ENCODE results near the gene PDP2. TPM values are rescaled to one million over a fixed set of nuclear protein-coding genes. Genes with fewer than 3 reads are reported as not detected.
A peak's percentile ranks its signal among the peaks of the same experiment; 100 is the strongest.

PDP2 gene
- total and polyA plus RNA-seq, 3 experiments from 2014 or later, result 4.5 to 25.4 (median 20.0) TPM

DNA sequence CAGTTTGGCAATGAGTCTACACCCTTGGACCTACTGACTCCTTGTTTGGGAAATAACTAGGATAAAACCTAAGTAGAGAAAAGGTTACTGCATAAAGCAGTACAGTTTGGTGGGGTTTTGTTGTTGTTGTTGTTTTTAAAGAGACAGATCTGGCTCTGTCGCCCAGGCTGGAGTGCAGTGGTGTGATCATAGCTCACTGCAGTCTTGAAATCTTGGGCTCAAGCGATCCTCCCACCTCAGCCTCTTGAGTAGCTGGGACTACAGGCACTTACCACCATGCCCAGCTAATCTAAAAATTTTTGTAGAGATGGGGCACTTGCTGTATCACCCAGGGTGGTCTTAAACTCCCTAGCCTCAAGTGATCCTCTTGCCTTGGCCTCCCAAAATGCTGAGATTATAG, 1.2 kb downstream of the PDP2 start:
- DNase-seq, result no peak
- H3K27me3 ChIP-seq (ENCODE audit: insufficient read depth, low read length, poor library complexity, severe bottlenecking), result no peaks in the 10 kb centered on the region
- H3K27ac ChIP-seq (ENCODE audit: low read depth, low read length), result no peak overlapping the region
- no peak overlapping the region for H3K4me3 ChIP-seq (ENCODE audit: low read length)
- ChIA-PET CTCF (interaction anchor here (1.1 to 3.4 kb wide), 6 partner anchors 9 to 475 kb away, joined by 3 to 25 read pairs (median 10); partner anchors contain the start of gene NAE1), POLR2A (interaction anchor here (0.7 to 1.7 kb wide), 4 partner anchors 9 to 272 kb away, joined by 3 to 5 read pairs (median 4); partner anchors contain the start of gene NAE1)
- H3K27ac Mint-ChIP-seq, result peak overlapping the region in 2 of 8 donors; percentile 56 to 74
- no peaks in the 10 kb centered on the region for H3K9me3 Mint-ChIP-seq
- peaks cover 21% of the 10 kb centered on the region for H3K4me1 ChIP-seq (ENCODE audit: insufficient read depth, low read length)
- H3K4me3 Mint-ChIP-seq, result peak overlapping the region; percentile 72 to 99 (median 97)
- no peaks in the 10 kb centered on the region for H3K9me3 ChIP-seq (ENCODE audit: low read length)
- no peaks in the 10 kb centered on the region for H3K27me3 Mint-ChIP-seq
- H3K4me1 Mint-ChIP-seq, result peaks cover 26 to 50% (median 50%) of the 10 kb centered on the region in 3 donors
- peaks cover 5 to 31% (median 5%) of the 10 kb centered on the region in 3 donors for H3K36me3 Mint-ChIP-seq
- peaks cover 17% of the 10 kb centered on the region for H3K36me3 ChIP-seq (ENCODE audit: insufficient read depth, low read length)

- Mint-ChIP-seq H3K27me3 (no peaks in the 10 kb centered on the region), H3K36me3 (peaks cover 5 to 36% (median 5%) of the 10 kb centered on the region in 3 donors), H3K4me1 (peaks cover 28 to 55% (median 54%) of the 10 kb centered on the region in 3 donors), H3K9me3 (no peaks in the 10 kb centered on the region), H3K4me3 (peak overlapping the region; percentile 40 to 99 (median 97)), H3K27ac (peak overlapping the region in 2 of 8 donors; percentile 56 to 74)
- no peaks in the 10 kb centered on the region for H3K9me3 ChIP-seq (ENCODE audit: low read length)
- DNase-seq, result no peak
- CTCF ChIA-PET, result interaction anchor here (0.6 to 3.4 kb wide), 5 partner anchors 9 to 475 kb away, joined by 3 to 25 read pairs (median 11); partner anchors contain the start of gene NAE1
- POLR2A ChIA-PET, result interaction anchor here (0.6 to 1.7 kb wide), 5 partner anchors 9 to 272 kb away, joined by 3 to 5 read pairs (median 4); partner anchors contain the start of gene NAE1
- peaks cover 21% of the 10 kb centered on the region for H3K4me1 ChIP-seq (ENCODE audit: insufficient read depth, low read length)
- no peak overlapping the region for H3K27ac ChIP-seq (ENCODE audit: low read depth, low read length)
- no peak overlapping the region for H3K4me3 ChIP-seq (ENCODE audit: low read length)
- peaks cover 17% of the 10 kb centered on the region for H3K36me3 ChIP-seq (ENCODE audit: insufficient read depth, low read length)
- H3K27me3 ChIP-seq (ENCODE audit: insufficient read depth, low read length, poor library complexity, severe bottlenecking), result no peaks in the 10 kb centered on the region
Measured at GRCh38 chr16:66881964-66882508, 1.7 kb downstream of the PDP2 start.

DNA sequence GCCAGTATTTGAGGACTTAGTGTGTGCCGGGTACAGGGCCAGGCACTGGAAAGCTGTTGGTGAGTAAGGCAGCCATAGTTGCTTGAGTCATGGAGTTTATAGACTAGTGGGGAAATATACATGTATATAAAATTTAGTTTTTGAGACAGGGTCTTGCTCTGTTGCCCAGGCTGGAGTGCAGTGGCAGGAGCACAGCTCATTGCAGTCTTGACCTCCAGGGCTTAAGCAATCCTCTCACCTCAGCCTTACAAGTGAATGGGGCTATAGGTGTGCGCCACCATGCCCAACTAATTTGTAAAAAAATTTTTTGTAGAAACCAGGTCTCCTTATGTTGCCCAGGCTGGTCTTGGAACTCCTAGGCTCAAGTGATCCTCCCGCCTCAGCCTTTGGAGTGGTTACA, 2.4 kb downstream of the PDP2 start:
- peaks cover 33 to 59% (median 58%) of the 10 kb centered on the region in 3 donors for H3K4me1 Mint-ChIP-seq
- Histone ChIP-seq H3K9me3 (ENCODE audit: low read length) (no peaks in the 10 kb centered on the region), H3K4me1 (ENCODE audit: insufficient read depth, low read length) (peaks cover 21% of the 10 kb centered on the region), H3K36me3 (ENCODE audit: insufficient read depth, low read length) (peaks cover 17% of the 10 kb centered on the region), H3K27me3 (ENCODE audit: insufficient read depth, low read length, poor library complexity, severe bottlenecking) (no peaks in the 10 kb centered on the region), H3K4me3 (ENCODE audit: low read length) (no peak overlapping the region), H3K27ac (ENCODE audit: low read depth, low read length) (no peak overlapping the region)
- H3K9me3 Mint-ChIP-seq, result no peaks in the 10 kb centered on the region
- no peak for DNase-seq
- H3K27me3 Mint-ChIP-seq, result no peaks in the 10 kb centered on the region
- ChIA-PET POLR2A (interaction anchor here (1.7 kb wide), 1 partner anchor 10 kb away, joined by 5 read pairs; no protein-coding TSS in a partner anchor), CTCF (interaction anchor here (0.6 to 3.4 kb wide), 4 partner anchors 10 to 71 kb away, joined by 3 to 25 read pairs (median 7); no protein-coding TSS in a partner anchor)
- peaks cover 5 to 41% (median 5%) of the 10 kb centered on the region in 3 donors for H3K36me3 Mint-ChIP-seq
- H3K27ac Mint-ChIP-seq, result peak overlapping the region in 2 of 8 donors; percentile 18 to 38
- peak overlapping the region in 2 of 7 donors; percentile 24 to 66 for H3K4me3 Mint-ChIP-seq

- CTCF ChIA-PET, result interaction anchor here (1.3 to 1.7 kb wide), 2 partner anchors 13 to 17 kb away, joined by 3 to 5 read pairs; no protein-coding TSS in a partner anchor
- POLR2A ChIA-PET, result no interaction called here
- Mint-ChIP-seq H3K4me3 (peak overlapping the region in 1 of 7 donors; percentile 16), H3K36me3 (peaks cover 5 to 43% (median 5%) of the 10 kb centered on the region in 3 donors), H3K9me3 (no peaks in the 10 kb centered on the region), H3K27ac (peak overlapping the region in 1 of 8 donors; percentile 5), H3K4me1 (peaks cover 22 to 46% (median 38%) of the 10 kb centered on the region in 3 donors), H3K27me3 (no peaks in the 10 kb centered on the region)
- H3K27ac ChIP-seq (ENCODE audit: low read depth, low read length), result no peak overlapping the region
- no peak for DNase-seq
- H3K27me3 ChIP-seq (ENCODE audit: insufficient read depth, low read length, poor library complexity, severe bottlenecking), result no peaks in the 10 kb centered on the region
- no peaks in the 10 kb centered on the region for H3K9me3 ChIP-seq (ENCODE audit: low read length)
- H3K4me1 ChIP-seq (ENCODE audit: insufficient read depth, low read length), result peaks cover 16% of the 10 kb centered on the region
- H3K4me3 ChIP-seq (ENCODE audit: low read length), result no peak overlapping the region
- H3K36me3 ChIP-seq (ENCODE audit: insufficient read depth, low read length), result peaks cover 17% of the 10 kb centered on the region
Measured at GRCh38 chr16:66885491-66885890, 5.2 kb downstream of the PDP2 start.

DNA sequence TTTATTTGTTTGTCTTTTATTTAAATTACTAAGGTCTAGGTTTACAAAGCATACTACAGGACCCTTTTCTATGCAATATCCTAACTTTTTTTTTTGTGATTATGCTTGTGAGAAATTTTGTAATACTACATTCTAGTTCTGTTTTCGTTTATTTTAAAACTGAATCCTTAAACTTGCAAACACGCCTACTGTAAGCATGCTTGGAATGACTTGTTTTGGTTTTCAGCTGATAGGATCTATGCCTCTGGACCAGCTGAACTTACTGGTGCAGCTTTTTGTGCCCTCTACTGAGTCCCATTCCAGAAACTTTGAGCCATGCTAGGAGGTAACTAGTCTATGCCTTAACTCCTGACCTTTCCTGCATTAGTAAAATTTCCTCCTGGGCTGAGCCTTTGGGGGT, 6.0 kb downstream of the PDP2 start:
- POLR2A ChIA-PET, result no interaction called here
- H3K4me3 ChIP-seq (ENCODE audit: low read length), result no peak overlapping the region
- no peak overlapping the region for H3K4me3 Mint-ChIP-seq
- CTCF ChIA-PET, result interaction anchor here (1.3 to 1.7 kb wide), 2 partner anchors 14 to 18 kb away, joined by 3 to 5 read pairs; no protein-coding TSS in a partner anchor
- no peaks in the 10 kb centered on the region for H3K27me3 ChIP-seq (ENCODE audit: insufficient read depth, low read length, poor library complexity, severe bottlenecking)
- DNase-seq, result no peak
- peaks cover 5 to 46% (median 5%) of the 10 kb centered on the region in 3 donors for H3K36me3 Mint-ChIP-seq
- peak overlapping the region in 1 of 8 donors; percentile 53 for H3K27ac Mint-ChIP-seq
- H3K36me3 ChIP-seq (ENCODE audit: insufficient read depth, low read length), result peaks cover 17% of the 10 kb centered on the region
- no peak overlapping the region for H3K27ac ChIP-seq (ENCODE audit: low read depth, low read length)
- no peaks in the 10 kb centered on the region for H3K9me3 Mint-ChIP-seq
- H3K9me3 ChIP-seq (ENCODE audit: low read length), result no peaks in the 10 kb centered on the region
- peaks cover 22 to 43% (median 37%) of the 10 kb centered on the region in 3 donors for H3K4me1 Mint-ChIP-seq
- H3K4me1 ChIP-seq (ENCODE audit: insufficient read depth, low read length), result peaks cover 12% of the 10 kb centered on the region
- no peaks in the 10 kb centered on the region for H3K27me3 Mint-ChIP-seq

GRCh38 chr16:66886914-66887313, 6.6 kb downstream of the PDP2 start:
- DNase-seq, result no peak
- POLR2A ChIA-PET, result no interaction called here
- Mint-ChIP-seq H3K9me3 (no peaks in the 10 kb centered on the region), H3K4me1 (peaks cover 16 to 37% (median 31%) of the 10 kb centered on the region in 3 donors), H3K27me3 (no peaks in the 10 kb centered on the region), H3K27ac (peak overlapping the region in 1 of 8 donors; percentile 17), H3K4me3 (peak overlapping the region in 1 of 7 donors; percentile 6), H3K36me3 (peaks cover 5 to 49% (median 5%) of the 10 kb centered on the region in 3 donors)
- CTCF ChIA-PET, result interaction anchor here (1.1 to 1.7 kb wide), 3 partner anchors 14 to 56 kb away, joined by 3 to 5 read pairs (median 5); partner anchors contain the start of gene NAE1
- Histone ChIP-seq H3K4me1 (ENCODE audit: insufficient read depth, low read length) (peaks cover 7% of the 10 kb centered on the region), H3K4me3 (ENCODE audit: low read length) (no peak overlapping the region), H3K27me3 (ENCODE audit: insufficient read depth, low read length, poor library complexity, severe bottlenecking) (no peaks in the 10 kb centered on the region), H3K36me3 (ENCODE audit: insufficient read depth, low read length) (peaks cover 17% of the 10 kb centered on the region), H3K9me3 (ENCODE audit: low read length) (no peaks in the 10 kb centered on the region), H3K27ac (ENCODE audit: low read depth, low read length) (no peak overlapping the region)

DNA sequence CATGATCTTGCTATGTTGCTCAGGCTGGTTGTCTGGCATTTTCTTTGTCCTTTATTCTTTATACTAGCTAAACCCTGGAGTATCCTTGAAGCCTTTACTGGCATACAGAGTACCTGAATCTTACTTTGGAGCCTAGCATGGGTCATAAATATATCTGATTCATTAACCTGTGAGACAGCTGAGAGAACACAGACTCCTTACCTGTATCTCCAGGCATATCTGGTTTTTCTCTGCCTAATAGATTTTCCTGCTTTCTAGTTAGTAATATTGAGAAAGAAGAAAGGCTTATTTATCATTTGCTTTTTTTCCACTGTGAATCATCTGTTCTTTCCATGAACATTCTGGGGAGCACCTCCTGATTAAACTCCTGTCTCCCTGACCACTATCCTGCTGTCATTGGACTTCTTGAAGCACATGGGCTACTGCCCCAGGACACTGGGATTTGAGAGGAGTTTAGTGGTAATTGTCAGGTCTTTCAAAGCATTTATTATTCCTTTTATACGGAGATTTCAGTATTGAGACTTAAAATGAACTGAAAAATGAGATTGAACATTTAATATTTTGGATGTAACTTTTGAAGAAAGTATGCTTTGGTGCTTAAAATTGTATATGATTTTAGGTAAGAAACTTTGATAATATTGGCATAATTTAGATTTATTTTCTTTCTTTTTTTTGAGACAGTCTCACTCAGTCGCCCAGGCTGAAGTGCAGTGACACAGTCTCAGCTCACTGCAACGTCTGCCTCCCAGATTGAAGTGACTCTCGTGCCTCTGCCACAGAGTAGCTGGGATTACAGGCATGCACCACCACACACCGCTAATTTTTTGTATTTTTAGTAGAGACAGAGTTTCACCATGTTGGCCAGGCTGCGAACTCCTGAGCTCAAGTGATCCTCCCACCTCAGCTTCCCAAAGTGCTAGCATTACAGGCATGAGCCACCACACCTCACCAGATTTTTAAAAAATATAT, 8.6 kb downstream of the PDP2 start:
- ChIA-PET CTCF (no interaction called here), POLR2A (no interaction called here)
- Histone ChIP-seq H3K4me1 (ENCODE audit: insufficient read depth, low read length) (no peaks in the 10 kb centered on the region), H3K27me3 (ENCODE audit: insufficient read depth, low read length, poor library complexity, severe bottlenecking) (no peaks in the 10 kb centered on the region), H3K4me3 (ENCODE audit: low read length) (no peak overlapping the region), H3K36me3 (ENCODE audit: insufficient read depth, low read length) (peaks cover 17% of the 10 kb centered on the region), H3K27ac (ENCODE audit: low read depth, low read length) (no peak overlapping the region), H3K9me3 (ENCODE audit: low read length) (no peaks in the 10 kb centered on the region)
- H3K36me3 Mint-ChIP-seq, result peaks cover 5 to 47% (median 5%) of the 10 kb centered on the region in 3 donors
- DNase-seq, result no peak
- H3K27me3 Mint-ChIP-seq, result no peaks in the 10 kb centered on the region
- no peak overlapping the region for H3K4me3 Mint-ChIP-seq
- peak overlapping the region in 4 of 8 donors; percentile 4 to 64 (median 22) for H3K27ac Mint-ChIP-seq
- peaks cover 17 to 35% (median 25%) of the 10 kb centered on the region in 3 donors for H3K4me1 Mint-ChIP-seq
- no peaks in the 10 kb centered on the region for H3K9me3 Mint-ChIP-seq

Measured in CD8-positive, alpha-beta memory T cell (primary cell).